Measurements from ENCODE around the gene CDH12.

GRCh38 chr5:22226423-22226822 lies 626.7 kb downstream of the CDH12 start:
- TF ChIP-seq POLR2AphosphoS5 (IDR thresholded peaks at IDR 0.05) (no peak), CTCF (IDR thresholded peaks at IDR 0.05) (no peak)
